Measurements from ENCODE around the gene CA14.
A peak's percentile ranks its signal among the peaks of the same experiment; 100 is the strongest.

The CA14 gene

DNA sequence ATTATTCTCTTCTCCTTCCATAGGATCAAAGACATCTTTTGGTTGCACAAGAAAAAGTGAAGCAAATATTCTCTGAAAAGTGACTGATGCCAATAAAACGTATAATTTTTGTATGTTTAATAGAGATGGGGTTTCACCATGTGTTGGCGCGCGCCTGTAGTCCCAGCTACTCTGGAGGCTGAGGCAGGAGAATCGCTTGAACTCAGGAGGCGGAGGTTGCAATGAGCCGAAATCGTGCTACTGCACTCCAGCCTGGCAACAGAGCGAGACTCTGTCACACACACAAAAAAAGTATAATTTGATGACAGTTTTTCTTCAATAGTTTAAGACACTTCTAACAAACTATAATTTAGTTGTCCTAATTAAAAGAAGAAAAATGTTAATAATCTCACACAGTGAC is 45.5 kb upstream of the CA14 start:
- Histone ChIP-seq H3K27ac (ENCODE audit: extremely low read depth, low read depth, low read length) (no peak overlapping the region), H3K4me1 (ENCODE audit: control insufficient read depth, insufficient read depth, low read length) (no peaks in the 10 kb centered on the region), H3K36me3 (ENCODE audit: control insufficient read depth in 2 of 2, insufficient read depth in 1 of 2, low read length in 2 of 2) (no peaks in the 10 kb centered on the region), H3K4me3 (ENCODE audit: low read depth, low read length) (no peak overlapping the region), H3K9me3 (ENCODE audit: control insufficient read depth, insufficient read depth, low read depth, low read length) (no peaks in the 10 kb centered on the region)
- ChIA-PET POLR2A (no interaction called here), CTCF (interaction anchor here (0.6 to 0.9 kb wide), 2 partner anchors 11 to 70 kb away, joined by 3 to 4 read pairs; no protein-coding TSS in a partner anchor)
- no peak for TF ChIP-seq ZNF660 (tag by site-specific recombination; IDR thresholded peaks at IDR 0.05)
- TF ChIP-seq ZNF404 (tag by site-specific recombination; IDR thresholded peaks at IDR 0.05): no peak
- TF ChIP-seq ZNF596 (tag by site-specific recombination; IDR thresholded peaks at IDR 0.05): no peak
- TF ChIP-seq WT1 (tag by site-specific recombination; IDR thresholded peaks at IDR 0.05): no peak
- no peak for TF ChIP-seq ZNF184 (tag by site-specific recombination; IDR thresholded peaks at IDR 0.05)
- TF ChIP-seq MYNN (tag by site-specific recombination; IDR thresholded peaks at IDR 0.05; ENCODE audit: borderline replicate concordance): no peak
- no peak for TF ChIP-seq ZNF114 (tag by site-specific recombination; IDR thresholded peaks at IDR 0.05)
- TF ChIP-seq ZNF132 (tag by site-specific recombination; IDR thresholded peaks at IDR 0.05; ENCODE audit: borderline replicate concordance): no peak
- TF ChIP-seq ZBTB20 (tag by site-specific recombination; IDR thresholded peaks at IDR 0.05): no peak
- TF ChIP-seq ZNF747 (tag by site-specific recombination; IDR thresholded peaks at IDR 0.05): no peak

DNA sequence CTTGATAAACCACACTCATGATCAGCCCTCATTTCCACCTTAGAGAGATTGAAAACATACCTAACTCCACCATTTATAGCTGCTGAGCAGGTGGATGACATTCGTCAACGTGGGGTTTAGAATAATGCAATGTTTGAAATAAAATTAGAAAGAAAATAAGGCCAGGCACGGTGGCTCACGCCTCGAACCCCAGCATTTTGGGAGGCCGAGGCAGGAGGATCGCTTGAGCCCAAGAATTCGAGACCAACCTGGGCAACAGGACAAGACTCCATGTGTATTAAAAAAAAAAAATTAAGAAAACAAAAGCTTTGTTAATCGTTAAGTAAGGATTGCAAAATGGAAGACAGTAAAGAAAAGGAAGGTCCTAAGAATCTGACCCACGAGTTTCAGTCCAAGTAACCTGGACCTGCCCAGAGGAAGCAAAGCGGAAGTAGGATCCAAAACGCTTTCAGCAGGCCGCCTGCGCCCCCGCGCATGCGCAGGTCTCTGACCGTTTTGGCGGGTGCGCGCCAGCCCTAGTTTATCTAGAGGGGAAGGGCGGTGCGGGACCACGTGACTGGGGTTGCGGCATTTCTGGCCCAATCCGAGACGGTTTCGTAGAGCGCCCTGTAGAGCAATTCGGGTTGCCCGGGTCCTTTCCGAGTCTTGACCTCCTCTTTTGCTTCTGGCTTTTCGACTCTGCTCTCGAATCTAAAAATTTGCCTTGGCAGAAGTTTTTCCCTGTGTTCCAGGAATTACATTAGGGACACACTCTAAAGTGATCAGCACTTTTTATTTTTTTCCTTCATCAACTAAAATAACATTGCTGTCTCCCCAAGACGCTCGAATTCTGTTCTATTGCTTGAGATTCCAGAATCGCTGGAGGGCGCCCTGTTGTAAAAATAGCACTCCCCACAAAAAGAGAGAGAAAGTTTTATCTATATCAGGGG is 44.1 kb upstream of the CA14 start:
- no peak overlapping the region for H3K27ac ChIP-seq (ENCODE audit: extremely low read depth, low read depth, low read length)
- H3K36me3 ChIP-seq (ENCODE audit: control insufficient read depth in 2 of 2, insufficient read depth in 1 of 2, low read length in 2 of 2): no peaks in the 10 kb centered on the region; a peak in 1 of 3 replicates
- no peaks in the 10 kb centered on the region for H3K9me3 ChIP-seq (ENCODE audit: control insufficient read depth, insufficient read depth, low read depth, low read length)
- peak overlapping the region; percentile 23 for H3K4me3 ChIP-seq (ENCODE audit: low read depth, low read length)
- POLR2A ChIA-PET: no interaction called here
- H3K4me1 ChIP-seq (ENCODE audit: control insufficient read depth, insufficient read depth, low read length): no peaks in the 10 kb centered on the region
- CTCF ChIA-PET: interaction anchor here (1.0 kb wide), 1 partner anchor 24 kb away, joined by 3 read pairs; no protein-coding TSS in a partner anchor
- TF ChIP-seq, protein P1, sequence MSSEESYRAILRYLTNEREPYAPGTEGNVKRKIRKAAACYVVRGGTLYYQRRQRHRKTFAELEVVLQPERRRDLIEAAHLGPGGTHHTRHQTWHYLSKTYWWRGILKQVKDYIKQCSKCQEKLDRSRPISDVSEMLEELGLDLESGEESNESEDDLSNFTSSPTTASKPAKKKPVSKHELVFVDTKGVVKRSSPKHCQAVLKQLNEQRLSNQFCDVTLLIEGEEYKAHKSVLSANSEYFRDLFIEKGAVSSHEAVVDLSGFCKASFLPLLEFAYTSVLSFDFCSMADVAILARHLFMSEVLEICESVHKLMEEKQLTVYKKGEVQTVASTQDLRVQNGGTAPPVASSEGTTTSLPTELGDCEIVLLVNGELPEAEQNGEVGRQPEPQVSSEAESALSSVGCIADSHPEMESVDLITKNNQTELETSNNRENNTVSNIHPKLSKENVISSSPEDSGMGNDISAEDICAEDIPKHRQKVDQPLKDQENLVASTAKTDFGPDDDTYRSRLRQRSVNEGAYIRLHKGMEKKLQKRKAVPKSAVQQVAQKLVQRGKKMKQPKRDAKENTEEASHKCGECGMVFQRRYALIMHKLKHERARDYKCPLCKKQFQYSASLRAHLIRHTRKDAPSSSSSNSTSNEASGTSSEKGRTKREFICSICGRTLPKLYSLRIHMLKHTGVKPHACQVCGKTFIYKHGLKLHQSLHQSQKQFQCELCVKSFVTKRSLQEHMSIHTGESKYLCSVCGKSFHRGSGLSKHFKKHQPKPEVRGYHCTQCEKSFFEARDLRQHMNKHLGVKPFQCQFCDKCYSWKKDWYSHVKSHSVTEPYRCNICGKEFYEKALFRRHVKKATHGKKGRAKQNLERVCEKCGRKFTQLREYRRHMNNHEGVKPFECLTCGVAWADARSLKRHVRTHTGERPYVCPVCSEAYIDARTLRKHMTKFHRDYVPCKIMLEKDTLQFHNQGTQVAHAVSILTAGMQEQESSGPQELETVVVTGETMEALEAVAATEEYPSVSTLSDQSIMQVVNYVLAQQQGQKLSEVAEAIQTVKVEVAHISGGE (tag by site-specific recombination; conservative IDR thresholded peaks at IDR 0.05; ENCODE audit: low read depth): no peak
- TF ChIP-seq, protein P2, sequence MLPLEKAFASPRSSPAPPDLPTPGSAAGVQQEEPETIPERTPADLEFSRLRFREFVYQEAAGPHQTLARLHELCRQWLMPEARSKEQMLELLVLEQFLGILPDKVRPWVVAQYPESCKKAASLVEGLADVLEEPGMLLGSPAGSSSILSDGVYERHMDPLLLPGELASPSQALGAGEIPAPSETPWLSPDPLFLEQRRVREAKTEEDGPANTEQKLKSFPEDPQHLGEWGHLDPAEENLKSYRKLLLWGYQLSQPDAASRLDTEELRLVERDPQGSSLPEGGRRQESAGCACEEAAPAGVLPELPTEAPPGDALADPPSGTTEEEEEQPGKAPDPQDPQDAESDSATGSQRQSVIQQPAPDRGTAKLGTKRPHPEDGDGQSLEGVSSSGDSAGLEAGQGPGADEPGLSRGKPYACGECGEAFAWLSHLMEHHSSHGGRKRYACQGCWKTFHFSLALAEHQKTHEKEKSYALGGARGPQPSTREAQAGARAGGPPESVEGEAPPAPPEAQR (tag by site-specific recombination; IDR thresholded peaks at IDR 0.05): no peak
- no peak for TF ChIP-seq ZNF843 (tag by site-specific recombination; IDR thresholded peaks at IDR 0.05)
- no peak for TF ChIP-seq ZNF544 (tag by site-specific recombination; IDR thresholded peaks at IDR 0.05)
- TF ChIP-seq ZNF561 (tag by site-specific recombination; IDR thresholded peaks at IDR 0.05; ENCODE audit: borderline replicate concordance): 0 out of 2 replicates have a peak, but pooled peaks have one; percentile 26
- TF ChIP-seq, protein P3, sequence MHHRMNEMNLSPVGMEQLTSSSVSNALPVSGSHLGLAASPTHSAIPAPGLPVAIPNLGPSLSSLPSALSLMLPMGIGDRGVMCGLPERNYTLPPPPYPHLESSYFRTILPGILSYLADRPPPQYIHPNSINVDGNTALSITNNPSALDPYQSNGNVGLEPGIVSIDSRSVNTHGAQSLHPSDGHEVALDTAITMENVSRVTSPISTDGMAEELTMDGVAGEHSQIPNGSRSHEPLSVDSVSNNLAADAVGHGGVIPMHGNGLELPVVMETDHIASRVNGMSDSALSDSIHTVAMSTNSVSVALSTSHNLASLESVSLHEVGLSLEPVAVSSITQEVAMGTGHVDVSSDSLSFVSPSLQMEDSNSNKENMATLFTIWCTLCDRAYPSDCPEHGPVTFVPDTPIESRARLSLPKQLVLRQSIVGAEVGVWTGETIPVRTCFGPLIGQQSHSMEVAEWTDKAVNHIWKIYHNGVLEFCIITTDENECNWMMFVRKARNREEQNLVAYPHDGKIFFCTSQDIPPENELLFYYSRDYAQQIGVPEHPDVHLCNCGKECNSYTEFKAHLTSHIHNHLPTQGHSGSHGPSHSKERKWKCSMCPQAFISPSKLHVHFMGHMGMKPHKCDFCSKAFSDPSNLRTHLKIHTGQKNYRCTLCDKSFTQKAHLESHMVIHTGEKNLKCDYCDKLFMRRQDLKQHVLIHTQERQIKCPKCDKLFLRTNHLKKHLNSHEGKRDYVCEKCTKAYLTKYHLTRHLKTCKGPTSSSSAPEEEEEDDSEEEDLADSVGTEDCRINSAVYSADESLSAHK (tag by site-specific recombination; IDR thresholded peaks at IDR 0.05): no peak
- TF ChIP-seq, protein P4, sequence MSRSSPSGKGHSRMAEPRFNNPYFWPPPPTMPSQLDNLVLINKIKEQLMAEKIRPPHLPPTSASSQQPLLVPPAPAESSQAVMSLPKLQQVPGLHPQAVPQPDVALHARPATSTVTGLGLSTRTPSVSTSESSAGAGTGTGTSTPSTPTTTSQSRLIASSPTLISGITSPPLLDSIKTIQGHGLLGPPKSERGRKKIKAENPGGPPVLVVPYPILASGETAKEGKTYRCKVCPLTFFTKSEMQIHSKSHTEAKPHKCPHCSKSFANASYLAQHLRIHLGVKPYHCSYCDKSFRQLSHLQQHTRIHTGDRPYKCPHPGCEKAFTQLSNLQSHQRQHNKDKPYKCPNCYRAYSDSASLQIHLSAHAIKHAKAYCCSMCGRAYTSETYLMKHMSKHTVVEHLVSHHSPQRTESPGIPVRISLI (tag by site-specific recombination; IDR thresholded peaks at IDR 0.05): no peak
- peak; percentile 73 for TF ChIP-seq SETDB1 (IDR thresholded peaks at IDR 0.05; ENCODE audit: insufficient read length, low read length)
- no peak for TF ChIP-seq ZNF626 (tag by site-specific recombination; IDR thresholded peaks at IDR 0.05)
- TF ChIP-seq ZNF302 (tag by site-specific recombination; IDR thresholded peaks at IDR 0.05; ENCODE audit: low read depth): no peak
- TF ChIP-seq ZNF19 (tag by site-specific recombination; IDR thresholded peaks at IDR 0.05; ENCODE audit: low read depth): no peak
- no peak for TF ChIP-seq ZNF350 (tag by site-specific recombination; IDR thresholded peaks at IDR 0.05)
- no peak for TF ChIP-seq ZNF214 (tag by site-specific recombination; IDR thresholded peaks at IDR 0.05; ENCODE audit: borderline replicate concordance)
- TF ChIP-seq BCL11B (tag by site-specific recombination; IDR thresholded peaks at IDR 0.05; ENCODE audit: low read depth): no peak
- no peak for TF ChIP-seq ZNF48 (tag by site-specific recombination; IDR thresholded peaks at IDR 0.05)
- no peak for TF ChIP-seq ZNF777 (tag by site-specific recombination; IDR thresholded peaks at IDR 0.05; ENCODE audit: borderline replicate concordance)
- no peak for TF ChIP-seq ZFP69B (tag by site-specific recombination; IDR thresholded peaks at IDR 0.05)
